ENCODE results near the gene CEP112. TPM values are rescaled to one million over a fixed set of nuclear protein-coding genes. Genes with fewer than 3 reads are reported as not detected.

The CEP112 gene
- total and polyA plus RNA-seq, 2 of the 4 experiments (the other 2 are of a cell fraction) = 2.5 to 5.6 TPM

GRCh38 chr17:66172144-66172543 lies 19.8 kb downstream of the CEP112 start:
- Histone ChIP-seq H4K91ac (ENCODE audit: insufficient read depth, low read depth, low read length) (no peak overlapping the region), H3K9me1 (ENCODE audit: insufficient read depth, low read length) (peaks cover 2% of the 10 kb centered on the region; the same call in 1 of the 2 replicates), H4K5ac (ENCODE audit: low read depth, low read length) (no peak overlapping the region), H2AK5ac (ENCODE audit: low read depth, low read length) (no peak overlapping the region), H3K79me1 (ENCODE audit: low read depth in 1 of 2, low read length in 2 of 2) (no peaks in the 10 kb centered on the region), H3K36me3 (ENCODE audit: control insufficient read depth, insufficient read depth, low read length) (no peaks in the 10 kb centered on the region), H2AFZ (replicated peaks; ENCODE audit: low read length, poor library complexity) (no peak overlapping the region), H2BK15ac (ENCODE audit: low read depth, low read length) (no peak overlapping the region), H2AK9ac (replicated peaks; ENCODE audit: low read depth, low read length, poor library complexity) (no peak overlapping the region), H4K20me1 (ENCODE audit: insufficient read depth, low read length) (no peaks in the 10 kb centered on the region), H3K18ac (ENCODE audit: low read depth, low read length) (no peak overlapping the region), H3K4me1 (ENCODE audit: control insufficient read depth, insufficient read depth, low read length) (no peaks in the 10 kb centered on the region), H3K9ac (ENCODE audit: low read depth, low read length) (no peak overlapping the region), H3K23ac (ENCODE audit: low read depth, low read length) (no peak overlapping the region), H4K8ac (ENCODE audit: low read depth in 2 of 2, low read length in 2 of 2) (no peak overlapping the region), H3K4ac (ENCODE audit: low read depth, low read length) (no peak overlapping the region), H3K14ac (replicated peaks; ENCODE audit: low read depth, low read length) (no peak overlapping the region), H2BK120ac (ENCODE audit: low read depth, low read length) (no peak overlapping the region), H3K27me3 (ENCODE audit: control insufficient read depth, insufficient read depth, low read length) (no peaks in the 10 kb centered on the region), H3K27ac (ENCODE audit: insufficient read depth, low read length) (no peak overlapping the region), H3K4me3 (ENCODE audit: insufficient read depth, low read depth, low read length) (no peak overlapping the region), H2BK20ac (ENCODE audit: low read depth, low read length) (no peak overlapping the region), H3K4me2 (ENCODE audit: low read depth, low read length) (no peak overlapping the region), H3K9me3 (ENCODE audit: control insufficient read depth, insufficient read depth, low read length) (no peaks in the 10 kb centered on the region), H3K56ac (ENCODE audit: extremely low read depth, insufficient read depth, low read length) (no peak overlapping the region), H2BK5ac (ENCODE audit: low read depth, low read length, poor library complexity, severe bottlenecking) (no peak overlapping the region)
- in situ Hi-C loops (cut with MboI; ENCODE audit: low sequenced_read_pairs) = loop anchor here (25.0 kb wide), 1 partner anchor 610 kb away; the partner anchor contains the start of gene AXIN2
- ATAC-seq (ENCODE audit: low read depth) (no peak), DNase-seq (no peak)
- ChIA-PET POLR2A (ENCODE audit: unreplicated experiment) (no interaction called here), CTCF (no interaction called here)
- TF ChIP-seq RAD21 (IDR thresholded peaks at IDR 0.05; ENCODE audit: low read length) (no peak), USF2 (IDR thresholded peaks at IDR 0.05; ENCODE audit: low read depth, low read length) (no peak), ELK1 (IDR thresholded peaks at IDR 0.05; ENCODE audit: borderline replicate concordance, low read depth, low read length) (no peak), MXI1 (IDR thresholded peaks at IDR 0.05; ENCODE audit: borderline replicate concordance, low read depth, low read length) (no peak), CEBPB (IDR thresholded peaks at IDR 0.05; ENCODE audit: low read depth, low read length) (no peak), POLR2A (IDR thresholded peaks at IDR 0.05; ENCODE audit: low read depth, low read length) (no peak), CHD1 (IDR thresholded peaks at IDR 0.05; ENCODE audit: low read depth, low read length) (no peak), MAFK (IDR thresholded peaks at IDR 0.05; ENCODE audit: low read depth, low read length) (no peak), RFX5 (IDR thresholded peaks at IDR 0.05; ENCODE audit: low read depth, low read length) (no peak)
- no TSS peak for BruUV-seq (replicated peaks)
- intact Hi-C loops (cut with micrococcal nuclease) = no loop called here
- no CpG with 5 or more reads among the region's 5 CpGs for WGBS, 2 experiments (ENCODE audit: extremely low coverage in 2 of 2, insufficient read length in 1 of 2)
- dilution Hi-C loops (cut with HindIII; ENCODE audit: low sequenced_read_pairs, unreplicated experiment) = no loop called here

Measured in IMR-90 (cell line).